C4-2B (cell line): ENCODE measurements around the gene TMTC1.

Experiments used
- ZFX ChIP-seq: fragments of 450-650 bp; IDR thresholded peaks from 2 replicates; pipeline ENCODE4 v1.6.1; 2017
- TF ChIP-seq, protein P1 (sequence below): fragments of 450-650 bp; conservative IDR thresholded peaks from 2 replicates; pipeline ENCODE4 v1.5.1; 2017; ENCODE audit warnings: mild to moderate bottlenecking

DNA sequence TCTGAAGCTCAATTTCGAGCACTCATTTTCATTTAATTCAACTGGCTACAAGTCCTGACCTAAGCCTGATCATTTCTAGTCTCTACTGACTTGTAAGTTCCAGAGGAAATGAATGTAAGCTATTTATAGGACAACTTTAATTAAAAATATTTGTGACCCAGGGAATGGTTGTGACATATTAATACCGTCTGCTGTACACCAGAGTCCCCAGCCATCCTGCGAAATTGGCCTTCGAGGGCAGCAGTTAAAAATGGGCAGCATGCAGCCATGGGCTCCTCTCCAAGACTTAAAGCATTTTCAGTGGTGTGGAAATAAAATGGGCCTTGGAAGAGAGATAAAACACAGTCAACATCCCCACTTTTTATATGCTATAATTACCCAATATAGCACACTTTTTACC, 255.6 kb downstream of the TMTC1 start:
- TF ChIP-seq, protein P1, sequence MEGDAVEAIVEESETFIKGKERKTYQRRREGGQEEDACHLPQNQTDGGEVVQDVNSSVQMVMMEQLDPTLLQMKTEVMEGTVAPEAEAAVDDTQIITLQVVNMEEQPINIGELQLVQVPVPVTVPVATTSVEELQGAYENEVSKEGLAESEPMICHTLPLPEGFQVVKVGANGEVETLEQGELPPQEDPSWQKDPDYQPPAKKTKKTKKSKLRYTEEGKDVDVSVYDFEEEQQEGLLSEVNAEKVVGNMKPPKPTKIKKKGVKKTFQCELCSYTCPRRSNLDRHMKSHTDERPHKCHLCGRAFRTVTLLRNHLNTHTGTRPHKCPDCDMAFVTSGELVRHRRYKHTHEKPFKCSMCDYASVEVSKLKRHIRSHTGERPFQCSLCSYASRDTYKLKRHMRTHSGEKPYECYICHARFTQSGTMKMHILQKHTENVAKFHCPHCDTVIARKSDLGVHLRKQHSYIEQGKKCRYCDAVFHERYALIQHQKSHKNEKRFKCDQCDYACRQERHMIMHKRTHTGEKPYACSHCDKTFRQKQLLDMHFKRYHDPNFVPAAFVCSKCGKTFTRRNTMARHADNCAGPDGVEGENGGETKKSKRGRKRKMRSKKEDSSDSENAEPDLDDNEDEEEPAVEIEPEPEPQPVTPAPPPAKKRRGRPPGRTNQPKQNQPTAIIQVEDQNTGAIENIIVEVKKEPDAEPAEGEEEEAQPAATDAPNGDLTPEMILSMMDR: no peak
- no peak for TF ChIP-seq ZFX
